Prostate gland (tissue), 2 donors: ENCODE measurements around the gene CIPC.

ENCODE experiments used
- POLR2AphosphoS5 ChIP-seq: sonication (generic); formaldehyde crosslinking; IDR thresholded peaks from one replicate; pipeline ENCODE4 v1.6.1; 2017; ENCODE audit warnings: antibody characterized with exemption
- TF ChIP-seq, protein P1 (sequence below), 4 experiments: fragments of 200-600 bp in 2 of 4; fragments of 450-650 bp in 2 of 4; sonication (generic) in 2 of 4; IDR thresholded peaks; 1 replicate in 3 of 4; 2 replicates in 1 of 4; pipeline ENCODE4 v1.5.1; 2016 to 2019; ENCODE audit warnings: antibody characterized with exemption in 4 of 4, mild to moderate bottlenecking in 2 of 4, moderate library complexity in 2 of 4

DNA sequence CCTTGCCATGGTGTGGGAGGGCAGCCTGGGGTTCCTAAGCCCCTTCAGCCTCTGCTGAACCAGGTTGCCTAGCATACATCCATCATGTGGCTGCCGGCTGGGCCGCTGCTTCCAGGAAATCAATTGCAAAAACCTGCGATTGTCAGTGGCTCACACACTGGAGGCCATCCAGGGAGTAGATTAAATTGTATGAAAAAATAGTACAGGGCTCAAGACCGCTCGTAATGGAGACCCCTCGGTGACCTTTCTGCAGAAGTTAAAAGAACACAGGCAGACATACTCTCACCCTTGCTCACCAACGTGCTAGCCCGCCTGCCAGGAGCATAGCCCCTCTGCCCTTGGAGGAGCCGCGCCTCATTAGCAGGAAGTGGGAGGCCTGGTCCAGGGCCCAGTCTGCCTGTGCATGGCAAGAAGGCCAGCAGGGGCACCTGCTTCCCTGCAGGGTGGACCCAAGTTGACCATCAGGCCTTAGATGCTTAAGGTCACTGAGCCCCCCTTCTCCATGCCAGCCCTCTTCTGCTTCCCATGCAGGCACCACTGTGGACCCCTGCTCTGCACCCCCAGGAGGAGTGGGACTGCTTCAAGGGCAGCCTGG lies 31.4 kb upstream of the CIPC start:
- TF ChIP-seq, protein P1, sequence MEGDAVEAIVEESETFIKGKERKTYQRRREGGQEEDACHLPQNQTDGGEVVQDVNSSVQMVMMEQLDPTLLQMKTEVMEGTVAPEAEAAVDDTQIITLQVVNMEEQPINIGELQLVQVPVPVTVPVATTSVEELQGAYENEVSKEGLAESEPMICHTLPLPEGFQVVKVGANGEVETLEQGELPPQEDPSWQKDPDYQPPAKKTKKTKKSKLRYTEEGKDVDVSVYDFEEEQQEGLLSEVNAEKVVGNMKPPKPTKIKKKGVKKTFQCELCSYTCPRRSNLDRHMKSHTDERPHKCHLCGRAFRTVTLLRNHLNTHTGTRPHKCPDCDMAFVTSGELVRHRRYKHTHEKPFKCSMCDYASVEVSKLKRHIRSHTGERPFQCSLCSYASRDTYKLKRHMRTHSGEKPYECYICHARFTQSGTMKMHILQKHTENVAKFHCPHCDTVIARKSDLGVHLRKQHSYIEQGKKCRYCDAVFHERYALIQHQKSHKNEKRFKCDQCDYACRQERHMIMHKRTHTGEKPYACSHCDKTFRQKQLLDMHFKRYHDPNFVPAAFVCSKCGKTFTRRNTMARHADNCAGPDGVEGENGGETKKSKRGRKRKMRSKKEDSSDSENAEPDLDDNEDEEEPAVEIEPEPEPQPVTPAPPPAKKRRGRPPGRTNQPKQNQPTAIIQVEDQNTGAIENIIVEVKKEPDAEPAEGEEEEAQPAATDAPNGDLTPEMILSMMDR (IDR thresholded peaks at IDR 0.05): no peak
- no peak for TF ChIP-seq POLR2AphosphoS5
